ENCODE data around the gene CNOT4. TPM values are rescaled to one million over a fixed set of nuclear protein-coding genes. Genes with fewer than 3 reads are reported as not detected.

CNOT4 gene
- polyA plus RNA-seq, 2 of the 4 experiments (the other 2 are of a cell fraction): 10.0 to 16.4 TPM

- no peak for TF ChIP-seq ATOH8 (CRISPR knock-in tag; IDR thresholded peaks at IDR 0.05; ENCODE audit: low read depth)
- TF ChIP-seq MAX (IDR thresholded peaks at IDR 0.05): no peak
- no peak for TF ChIP-seq POLR2A (IDR thresholded peaks at IDR 0.05; ENCODE audit: low read length)
- TF ChIP-seq FOSL2 (IDR thresholded peaks at IDR 0.05): no peak
- TF ChIP-seq FOSL2 (CRISPR knock-in tag; IDR thresholded peaks at IDR 0.05): no peak
Observed at GRCh38 chr7:135553346-135553745, 43.4 kb upstream of the CNOT4 start (continued).

- Histone ChIP-seq H3K4me3 (no peak overlapping the region), H3K4me1 (no peaks in the 10 kb centered on the region), H3K9me3 (no peaks in the 10 kb centered on the region), H3K27ac (no peak overlapping the region), H3K4me2 (no peak overlapping the region)
- 34% methylated on average over 3 of the region's 3 CpGs for WGBS (ENCODE audit: missing lambda C conversion rate)
- ATAC-seq (no peak), DNase-seq (ENCODE audit: low read depth in 1 of 2, low spot score in 1 of 2) (no peak), FAIRE-seq (no peak)
- ChIA-PET CTCF (interaction anchor here (0.6 to 1.9 kb wide), 5 partner anchors 27 to 278 kb away, joined by 3 to 7 read pairs (median 4); no protein-coding TSS in a partner anchor), POLR2A (no interaction called here)
- no peak for TF ChIP-seq POLR2A (IDR thresholded peaks at IDR 0.05; ENCODE audit: low read length)
- no peak for TF ChIP-seq BHLHE40 (IDR thresholded peaks at IDR 0.05; ENCODE audit: low read depth, low read length)
- TF ChIP-seq MAZ (IDR thresholded peaks at IDR 0.05; ENCODE audit: borderline replicate concordance, low read depth, low read length): no peak
Observed at GRCh38 chr7:135552148-135552547, 42.2 kb upstream of the CNOT4 start.

GRCh38 chr7:135550196-135550595 lies 40.3 kb upstream of the CNOT4 start:
- Histone ChIP-seq H3K4me3 (no peak overlapping the region), H3K4me1 (no peaks in the 10 kb centered on the region), H3K4me2 (no peak overlapping the region), H3K9me3 (no peaks in the 10 kb centered on the region), H3K27ac (no peak overlapping the region)
- FAIRE-seq (no peak), ATAC-seq (no peak), DNase-seq (ENCODE audit: low read depth in 1 of 2, low spot score in 1 of 2) (no peak)
- WGBS (ENCODE audit: missing lambda C conversion rate): 69% methylated on average over 7 of the region's 7 CpGs
- ChIA-PET CTCF (interaction anchor here (0.9 kb wide), 1 partner anchor 37 kb away, joined by 3 read pairs; no protein-coding TSS in a partner anchor), POLR2A (interaction anchor here (0.6 kb wide), 1 partner anchor 27 kb away, joined by 3 read pairs; no protein-coding TSS in a partner anchor)
- no peak for TF ChIP-seq CTCF (IDR thresholded peaks at IDR 0.05)
- TF ChIP-seq TFCP2L1 (CRISPR knock-in tag; IDR thresholded peaks at IDR 0.05): no peak
- no peak for TF ChIP-seq RARB (CRISPR knock-in tag; IDR thresholded peaks at IDR 0.05)
- TF ChIP-seq CEBPB (IDR thresholded peaks at IDR 0.05): no peak

GRCh38 chr7:135541029-135541428 lies 31.1 kb upstream of the CNOT4 start:
- no peaks in the 10 kb centered on the region for H3K9me3 ChIP-seq
- FAIRE-seq: no peak
- ATAC-seq: no peak
- POLR2A ChIA-PET: no interaction called here
- no peak overlapping the region for H3K4me3 ChIP-seq
- WGBS (ENCODE audit: missing lambda C conversion rate): 66% methylated on average over 6 of the region's 6 CpGs
- DNase-seq (ENCODE audit: low read depth in 1 of 2, low spot score in 1 of 2): no peak
- H3K4me2 ChIP-seq: no peak overlapping the region
- CTCF ChIA-PET: interaction anchor here (0.7 to 1.3 kb wide), 3 partner anchors 22 to 103 kb away, joined by 3 read pairs; no protein-coding TSS in a partner anchor
- no peak overlapping the region for H3K27ac ChIP-seq
- no peak for TF ChIP-seq EHMT2 (IDR thresholded peaks at IDR 0.05; ENCODE audit: low read depth)
- TF ChIP-seq POLR2A (IDR thresholded peaks at IDR 0.05; ENCODE audit: low read length): no peak
- no peak for TF ChIP-seq USF2 (IDR thresholded peaks at IDR 0.05)
- no peaks in the 10 kb centered on the region for H3K4me1 ChIP-seq

GRCh38 chr7:135539629-135540028 lies 29.7 kb upstream of the CNOT4 start:
- no peaks in the 10 kb centered on the region for H3K4me1 ChIP-seq
- no peak for FAIRE-seq
- DNase-seq (ENCODE audit: low read depth in 1 of 2, low spot score in 1 of 2): no peak
- ChIA-PET CTCF (interaction anchor here (0.6 to 1.3 kb wide), 3 partner anchors 9 to 84 kb away, joined by 3 to 4 read pairs (median 3); no protein-coding TSS in a partner anchor), POLR2A (no interaction called here)
- no peaks in the 10 kb centered on the region for H3K9me3 ChIP-seq
- WGBS (ENCODE audit: missing lambda C conversion rate): 64% methylated on average over 2 of the region's 2 CpGs
- no peak for ATAC-seq
- no peak overlapping the region for H3K4me2 ChIP-seq
- no peak overlapping the region for H3K4me3 ChIP-seq
- no peak overlapping the region for H3K27ac ChIP-seq
- TF ChIP-seq GATA3 (IDR thresholded peaks at IDR 0.05; ENCODE audit: borderline replicate concordance) (no peak), USF2 (IDR thresholded peaks at IDR 0.05) (no peak), RCOR1 (IDR thresholded peaks at IDR 0.05; ENCODE audit: low read depth, low read length) (no peak), NFE2L2 (conservative IDR thresholded peaks at IDR 0.05; ENCODE audit: low read length) (no peak), KDM5A (IDR thresholded peaks at IDR 0.05) (no peak), HMGXB4 (CRISPR knock-in tag; IDR thresholded peaks at IDR 0.05; ENCODE audit: borderline replicate concordance) (no peak), ESRRA (IDR thresholded peaks at IDR 0.05; ENCODE audit: borderline replicate concordance, low read length) (no peak), BCL3 (IDR thresholded peaks at IDR 0.05) (no peak), RARB (CRISPR knock-in tag; IDR thresholded peaks at IDR 0.05) (no peak)
